OCI-LY1 (cell line): ENCODE measurements around the gene NOTCH2NLA.
"Not testable (repeated sequence)": the region's sequence is repeated elsewhere in the genome, so short reads cannot be mapped to it uniquely, and the experiment has no call there.

Experiments used
- EZH2 ChIP-seq: fragments of 200-600 bp; sonication (generic), shearing (Covaris generic); IDR thresholded peaks from 2 replicates; pipeline ENCODE4 v1.8.0; 2017; ENCODE audit warnings: borderline replicate concordance, mixed run types, mild to moderate bottlenecking, antibody characterized with exemption, low read length, moderate library complexity, mixed read lengths
- TF ChIP-seq, protein P1 (sequence below): fragments of 200-600 bp; sonication (generic), shearing (Covaris generic); IDR thresholded peaks from 2 replicates; pipeline ENCODE4 v1.5.1; 2017; ENCODE audit warnings: mild to moderate bottlenecking, antibody characterized with exemption, low read length, moderate library complexity, mixed read lengths

DNA sequence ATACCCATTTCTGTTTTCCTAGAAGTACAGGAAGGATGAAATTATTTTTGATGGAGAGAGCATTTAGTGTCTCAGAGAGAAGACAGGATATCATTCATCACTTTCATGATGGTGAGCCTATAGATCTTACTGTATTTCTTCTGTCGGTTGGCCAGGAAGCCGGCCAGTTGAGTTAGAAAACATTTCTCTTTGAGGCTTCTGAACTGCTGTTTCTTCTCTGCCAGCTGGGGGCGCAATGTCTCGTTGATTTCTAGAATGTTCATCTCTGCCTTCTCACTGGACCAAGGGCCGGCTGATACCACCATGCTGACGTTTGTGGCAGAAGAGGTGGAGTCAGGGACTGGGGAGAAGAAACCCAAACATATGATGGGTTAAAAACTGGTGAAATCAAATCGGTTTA lies 84.4 kb downstream of the NOTCH2NLA start, which contains the start of gene NBPF10:
- TF ChIP-seq, protein P1, sequence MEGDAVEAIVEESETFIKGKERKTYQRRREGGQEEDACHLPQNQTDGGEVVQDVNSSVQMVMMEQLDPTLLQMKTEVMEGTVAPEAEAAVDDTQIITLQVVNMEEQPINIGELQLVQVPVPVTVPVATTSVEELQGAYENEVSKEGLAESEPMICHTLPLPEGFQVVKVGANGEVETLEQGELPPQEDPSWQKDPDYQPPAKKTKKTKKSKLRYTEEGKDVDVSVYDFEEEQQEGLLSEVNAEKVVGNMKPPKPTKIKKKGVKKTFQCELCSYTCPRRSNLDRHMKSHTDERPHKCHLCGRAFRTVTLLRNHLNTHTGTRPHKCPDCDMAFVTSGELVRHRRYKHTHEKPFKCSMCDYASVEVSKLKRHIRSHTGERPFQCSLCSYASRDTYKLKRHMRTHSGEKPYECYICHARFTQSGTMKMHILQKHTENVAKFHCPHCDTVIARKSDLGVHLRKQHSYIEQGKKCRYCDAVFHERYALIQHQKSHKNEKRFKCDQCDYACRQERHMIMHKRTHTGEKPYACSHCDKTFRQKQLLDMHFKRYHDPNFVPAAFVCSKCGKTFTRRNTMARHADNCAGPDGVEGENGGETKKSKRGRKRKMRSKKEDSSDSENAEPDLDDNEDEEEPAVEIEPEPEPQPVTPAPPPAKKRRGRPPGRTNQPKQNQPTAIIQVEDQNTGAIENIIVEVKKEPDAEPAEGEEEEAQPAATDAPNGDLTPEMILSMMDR, result not testable (repeated sequence)
- TF ChIP-seq EZH2, result not testable (repeated sequence)
